Measurements from ENCODE around the gene PCDHGA2. TPM values are rescaled to one million over a fixed set of nuclear protein-coding genes. Genes with fewer than 3 reads are reported as not detected.

The PCDHGA2 gene
- total and polyA plus RNA-seq, 9 of the 15 experiments (the other 6 are each of a cell fraction or from before 2014, with no cell fraction given) = 0.07 to 0.27 (median 0.15) TPM; not detected in 2

DNA sequence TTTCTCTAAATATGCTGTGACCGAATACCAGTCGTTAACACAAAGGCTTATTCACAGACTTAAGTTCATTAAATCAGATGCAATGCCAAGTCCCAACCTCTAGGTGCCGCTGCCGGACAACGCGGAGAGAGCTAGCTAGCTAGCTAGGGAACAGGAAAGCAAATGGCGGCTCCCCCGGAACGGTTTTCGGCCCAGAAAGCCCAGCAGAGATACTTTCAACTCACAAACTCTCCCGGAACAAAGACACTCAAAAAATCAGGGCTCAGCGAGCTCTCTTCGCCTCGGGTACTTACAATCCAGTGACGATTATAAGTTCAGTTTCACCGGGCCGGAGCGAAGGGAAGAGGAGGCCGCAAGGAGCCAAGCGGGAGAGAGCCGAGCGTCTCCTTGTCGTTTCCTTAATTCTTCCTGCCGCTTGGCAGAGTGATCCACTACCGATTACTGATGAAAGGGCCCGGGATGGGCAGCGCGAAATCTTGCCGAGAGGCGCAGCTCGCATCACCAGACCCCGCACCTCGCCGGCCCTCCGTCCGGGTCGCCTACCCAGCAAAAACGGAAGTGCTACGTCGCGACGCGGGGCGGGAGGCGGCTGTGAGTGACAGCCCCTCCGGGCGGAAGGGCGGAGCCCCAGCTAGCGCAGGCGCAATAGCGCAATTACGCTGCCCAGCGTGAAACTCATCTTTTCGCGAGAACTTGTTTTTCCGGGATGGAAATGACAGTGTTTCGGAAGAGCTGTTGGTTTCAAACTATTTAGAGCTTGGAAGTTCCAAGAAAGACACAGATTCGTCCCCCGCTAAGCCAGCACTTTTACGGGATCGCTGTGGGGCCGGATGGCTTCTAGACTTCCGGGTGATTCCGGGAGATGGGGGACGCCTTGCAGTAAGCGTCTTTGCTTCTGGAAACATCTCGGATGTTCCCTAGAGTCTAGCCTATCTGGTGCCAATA is 18.1 kb upstream of the PCDHGA2 start, which contains the start of gene TAF7 (continued):
- TF ChIP-seq DMBX1 (CRISPR knock-in tag; IDR thresholded peaks at IDR 0.05; ENCODE audit: borderline replicate concordance) = no peak
- TF ChIP-seq ZNF395 (CRISPR knock-in tag; IDR thresholded peaks at IDR 0.05) = peak; percentile 73; the same call in 1 of the 2 replicates
- no peak; the same call in 1 of the 2 replicates for TF ChIP-seq CBX5 (IDR thresholded peaks at IDR 0.05; ENCODE audit: borderline replicate concordance, low read depth)
- TF ChIP-seq, protein P1, sequence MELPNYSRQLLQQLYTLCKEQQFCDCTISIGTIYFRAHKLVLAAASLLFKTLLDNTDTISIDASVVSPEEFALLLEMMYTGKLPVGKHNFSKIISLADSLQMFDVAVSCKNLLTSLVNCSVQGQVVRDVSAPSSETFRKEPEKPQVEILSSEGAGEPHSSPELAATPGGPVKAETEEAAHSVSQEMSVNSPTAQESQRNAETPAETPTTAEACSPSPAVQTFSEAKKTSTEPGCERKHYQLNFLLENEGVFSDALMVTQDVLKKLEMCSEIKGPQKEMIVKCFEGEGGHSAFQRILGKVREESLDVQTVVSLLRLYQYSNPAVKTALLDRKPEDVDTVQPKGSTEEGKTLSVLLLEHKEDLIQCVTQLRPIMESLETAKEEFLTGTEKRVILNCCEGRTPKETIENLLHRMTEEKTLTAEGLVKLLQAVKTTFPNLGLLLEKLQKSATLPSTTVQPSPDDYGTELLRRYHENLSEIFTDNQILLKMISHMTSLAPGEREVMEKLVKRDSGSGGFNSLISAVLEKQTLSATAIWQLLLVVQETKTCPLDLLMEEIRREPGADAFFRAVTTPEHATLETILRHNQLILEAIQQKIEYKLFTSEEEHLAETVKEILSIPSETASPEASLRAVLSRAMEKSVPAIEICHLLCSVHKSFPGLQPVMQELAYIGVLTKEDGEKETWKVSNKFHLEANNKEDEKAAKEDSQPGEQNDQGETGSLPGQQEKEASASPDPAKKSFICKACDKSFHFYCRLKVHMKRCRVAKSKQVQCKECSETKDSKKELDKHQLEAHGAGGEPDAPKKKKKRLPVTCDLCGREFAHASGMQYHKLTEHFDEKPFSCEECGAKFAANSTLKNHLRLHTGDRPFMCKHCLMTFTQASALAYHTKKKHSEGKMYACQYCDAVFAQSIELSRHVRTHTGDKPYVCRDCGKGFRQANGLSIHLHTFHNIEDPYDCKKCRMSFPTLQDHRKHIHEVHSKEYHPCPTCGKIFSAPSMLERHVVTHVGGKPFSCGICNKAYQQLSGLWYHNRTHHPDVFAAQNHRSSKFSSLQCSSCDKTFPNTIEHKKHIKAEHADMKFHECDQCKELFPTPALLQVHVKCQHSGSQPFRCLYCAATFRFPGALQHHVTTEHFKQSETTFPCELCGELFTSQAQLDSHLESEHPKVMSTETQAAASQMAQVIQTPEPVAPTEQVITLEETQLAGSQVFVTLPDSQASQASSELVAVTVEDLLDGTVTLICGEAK (IDR thresholded peaks at IDR 0.05) = peak; percentile 81
- TF ChIP-seq, protein P1 (CRISPR knock-in tag; IDR thresholded peaks at IDR 0.05) = no peak
- peak; percentile 89 for TF ChIP-seq POLR2AphosphoS5 (IDR thresholded peaks at IDR 0.05; ENCODE audit: control insufficient read depth, insufficient read depth, low read depth, low read length)
- no peak for TF ChIP-seq ZFPM2 (CRISPR knock-in tag; IDR thresholded peaks at IDR 0.05)
- no peak; the same call in 1 of the 2 replicates for TF ChIP-seq RNF2 (IDR thresholded peaks at IDR 0.05)
- no peak for TF ChIP-seq DPF2 (IDR thresholded peaks at IDR 0.05)
- TF ChIP-seq LARP7 (IDR thresholded peaks at IDR 0.05) = no peak
- TF ChIP-seq HSF4 (CRISPR knock-in tag; IDR thresholded peaks at IDR 0.05; ENCODE audit: borderline replicate concordance) = no peak
- peak; percentile 87; the same call in 1 of the 2 replicates for TF ChIP-seq SREBF2 (CRISPR knock-in tag; IDR thresholded peaks at IDR 0.05)
- TF ChIP-seq MCM2 (IDR thresholded peaks at IDR 0.05; ENCODE audit: low read depth) = no peak
- TF ChIP-seq, protein P2, sequence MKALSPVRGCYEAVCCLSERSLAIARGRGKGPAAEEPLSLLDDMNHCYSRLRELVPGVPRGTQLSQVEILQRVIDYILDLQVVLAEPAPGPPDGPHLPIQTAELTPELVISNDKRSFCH (CRISPR knock-in tag; IDR thresholded peaks at IDR 0.05) = no peak
- TF ChIP-seq, protein P2 (tag; IDR thresholded peaks at IDR 0.05) = no peak
- TF ChIP-seq SUPT5H (IDR thresholded peaks at IDR 0.05) = peak; percentile 98
- TF ChIP-seq ZNF124 (CRISPR knock-in tag; IDR thresholded peaks at IDR 0.05) = no peak
- peak in 1 of 2 experiments; percentile 16; a peak in 1 of 4 replicates for TF ChIP-seq SIN3A (IDR thresholded peaks at IDR 0.05; ENCODE audit: borderline replicate concordance in 2 of 2, control insufficient read depth in 1 of 2, low read depth in 2 of 2, low read length in 2 of 2)
